HEK293 (cell line): Measurements from ENCODE around the gene CCDC85B.

ENCODE experiments used
- CTCF ChIA-PET: fragments of 350-600 bp; formaldehyde crosslinking; extraction: SDS; loops from one replicate; lab custom pipeline; 2021; ENCODE audit warnings: antibody characterized with exemption; lab: Yijun Ruan, JAX
- POLR2A ChIA-PET: fragments of 300-600 bp; formaldehyde crosslinking; extraction: SDS; loops from one replicate; lab custom pipeline; 2020; ENCODE audit warnings: antibody characterized with exemption, inconsistent platforms; lab: Yijun Ruan, JAX
- H3K27ac ChIP-seq: fragments of 200-500 bp; sonication (Bioruptor generic); 2 replicates; pipeline ENCODE4 v1.5.1; 2014; ENCODE audit warnings: low read depth, low read length, control low read depth, inconsistent platforms; ENCODE audit errors: extremely low read depth
- H3K36me3 ChIP-seq, 2 experiments: fragments of 200-500 bp in 1 of 2; sonication (Bioruptor generic) in 1 of 2; 1 replicate in 1 of 2; 2 replicates in 1 of 2; pipeline ENCODE4 v1.5.1; 2014 to 2017; ENCODE audit warnings: inconsistent platforms in 2 of 2, low read length in 2 of 2; ENCODE audit not compliant: control insufficient read depth in 2 of 2, insufficient read depth in 1 of 2
- H3K4me1 ChIP-seq: fragments of 200-500 bp; sonication (Bioruptor generic); 2 replicates; pipeline ENCODE4 v1.5.1; 2014; ENCODE audit warnings: mild to moderate bottlenecking, low read length, inconsistent platforms; ENCODE audit not compliant: control insufficient read depth, insufficient read depth
- H3K4me3 ChIP-seq: 2 replicates; pipeline ENCODE4 v1.5.1; 2011; ENCODE audit warnings: low read depth, mild to moderate bottlenecking, control low read depth, low read length, moderate library complexity
- H3K9me3 ChIP-seq: fragments of 200-500 bp; sonication (Bioruptor generic); 2 replicates; pipeline ENCODE4 v1.5.1; 2014; ENCODE audit warnings: low read depth, low read length, inconsistent platforms; ENCODE audit not compliant: control insufficient read depth, insufficient read depth
- BCL11A ChIP-seq: fragments of 450-650 bp; formaldehyde crosslinking; IDR thresholded peaks from 2 replicates; pipeline ENCODE4 v1.5.1; 2016; ENCODE audit warnings: low read depth, missing biosample characterization, missing genetic modification characterization
- BCL6B ChIP-seq: fragments of 450-650 bp; formaldehyde crosslinking; IDR thresholded peaks from 2 replicates; pipeline ENCODE4 v1.5.1; 2017; ENCODE audit warnings: missing biosample characterization, missing genetic modification characterization
- GLIS2 ChIP-seq: fragments of 450-650 bp; formaldehyde crosslinking; IDR thresholded peaks from 2 replicates; pipeline ENCODE4 v1.5.1; 2016; ENCODE audit warnings: missing biosample characterization, missing genetic modification characterization
- HOXA7 ChIP-seq: sonication (generic); formaldehyde crosslinking; IDR thresholded peaks from 2 replicates; pipeline ENCODE4 v1.8.1; 2022; ENCODE audit warnings: missing genetic modification reagents, borderline replicate concordance
- IKZF3 ChIP-seq: fragments of 450-650 bp; IDR thresholded peaks from 2 replicates; pipeline ENCODE4 v1.5.0; 2018; ENCODE audit warnings: missing biosample characterization, mild to moderate bottlenecking, missing genetic modification characterization, moderate library complexity
- INSM2 ChIP-seq: fragments of 450-650 bp; formaldehyde crosslinking; IDR thresholded peaks from 2 replicates; pipeline ENCODE4 v1.5.1; 2016; ENCODE audit warnings: missing biosample characterization, missing genetic modification characterization
- KLF10 ChIP-seq: fragments of 450-650 bp; IDR thresholded peaks from 2 replicates; pipeline ENCODE4 v1.5.1; 2018; ENCODE audit warnings: missing biosample characterization, mild to moderate bottlenecking, missing genetic modification characterization
- MEIS1 ChIP-seq: sonication (generic); formaldehyde crosslinking; IDR thresholded peaks from 2 replicates; pipeline ENCODE4 v1.8.1; 2022; ENCODE audit warnings: missing genetic modification reagents, mild to moderate bottlenecking, borderline replicate concordance
- RBAK ChIP-seq: fragments of 450-650 bp; formaldehyde crosslinking; IDR thresholded peaks from 2 replicates; pipeline ENCODE4 v1.5.1; 2016; ENCODE audit warnings: missing biosample characterization, missing genetic modification characterization
- SCRT1 ChIP-seq: fragments of 450-650 bp; formaldehyde crosslinking; IDR thresholded peaks from 2 replicates; pipeline ENCODE4 v1.5.1; 2016; ENCODE audit warnings: missing biosample characterization, missing genetic modification characterization, borderline replicate concordance
- SP7 ChIP-seq: fragments of 450-650 bp; formaldehyde crosslinking; IDR thresholded peaks from 2 replicates; pipeline ENCODE4 v1.5.1; 2016; ENCODE audit warnings: missing biosample characterization, missing genetic modification characterization
- ZBTB17 ChIP-seq: fragments of 450-650 bp; formaldehyde crosslinking; IDR thresholded peaks from 2 replicates; pipeline ENCODE4 v1.5.1; 2016; ENCODE audit warnings: missing biosample characterization, missing genetic modification characterization
- ZBTB20 ChIP-seq: fragments of 450-650 bp; formaldehyde crosslinking; IDR thresholded peaks from 2 replicates; pipeline ENCODE4 v1.5.1; 2016; ENCODE audit warnings: missing biosample characterization, missing genetic modification characterization
- ZBTB7A ChIP-seq: fragments of 450-650 bp; formaldehyde crosslinking; IDR thresholded peaks from 2 replicates; pipeline ENCODE4 v1.5.1; 2016; ENCODE audit warnings: low read depth, missing biosample characterization, missing genetic modification characterization
- ZFHX2 ChIP-seq: fragments of 450-650 bp; formaldehyde crosslinking; conservative IDR thresholded peaks from 2 replicates; pipeline ENCODE4 v1.5.1; 2016; ENCODE audit warnings: missing biosample characterization, missing genetic modification characterization
- ZNF335 ChIP-seq: fragments of 450-650 bp; formaldehyde crosslinking; conservative IDR thresholded peaks from 2 replicates; pipeline ENCODE4 v1.5.1; 2016; ENCODE audit warnings: missing biosample characterization, missing genetic modification characterization
- ZNF366 ChIP-seq: fragments of 450-650 bp; formaldehyde crosslinking; conservative IDR thresholded peaks from 2 replicates; pipeline ENCODE4 v1.5.1; 2016; ENCODE audit warnings: missing biosample characterization, missing genetic modification characterization
- ZNF530 ChIP-seq: fragments of 450-650 bp; formaldehyde crosslinking; IDR thresholded peaks from 2 replicates; pipeline ENCODE4 v1.5.1; 2016; ENCODE audit warnings: low read depth, missing biosample characterization, missing genetic modification characterization
- ZNF600 ChIP-seq: fragments of 450-650 bp; formaldehyde crosslinking; IDR thresholded peaks from 2 replicates; pipeline ENCODE4 v1.5.1; 2016; ENCODE audit warnings: missing biosample characterization, missing genetic modification characterization
- ZNF623 ChIP-seq: fragments of 450-650 bp; formaldehyde crosslinking; IDR thresholded peaks from 2 replicates; pipeline ENCODE4 v1.5.1; 2016; ENCODE audit warnings: missing biosample characterization, missing genetic modification characterization
- ZNF639 ChIP-seq: fragments of 450-650 bp; formaldehyde crosslinking; IDR thresholded peaks from 2 replicates; pipeline ENCODE4 v1.5.1; 2016; ENCODE audit warnings: missing biosample characterization, missing genetic modification characterization
- ZNF654 ChIP-seq: fragments of 450-650 bp; formaldehyde crosslinking; IDR thresholded peaks from 2 replicates; pipeline ENCODE4 v1.5.1; 2016; ENCODE audit warnings: low read depth, missing biosample characterization, missing genetic modification characterization
- ZNF664 ChIP-seq: fragments of 450-650 bp; formaldehyde crosslinking; IDR thresholded peaks from 2 replicates; pipeline ENCODE4 v1.5.1; 2016; ENCODE audit warnings: missing biosample characterization, missing genetic modification characterization
- ZNF776 ChIP-seq: fragments of 450-650 bp; formaldehyde crosslinking; IDR thresholded peaks from 2 replicates; pipeline ENCODE4 v1.5.0; 2017; ENCODE audit warnings: missing biosample characterization, missing genetic modification characterization, borderline replicate concordance
- ZNF792 ChIP-seq: fragments of 450-650 bp; formaldehyde crosslinking; IDR thresholded peaks from 2 replicates; pipeline ENCODE4 v1.5.1; 2016; ENCODE audit warnings: missing biosample characterization, missing genetic modification characterization
- ZNF830 ChIP-seq: fragments of 450-650 bp; IDR thresholded peaks from 2 replicates; pipeline ENCODE4 v1.5.0; 2018; ENCODE audit warnings: missing biosample characterization, missing genetic modification characterization, low read depth, mild to moderate bottlenecking, moderate library complexity
- ZNF843 ChIP-seq: fragments of 450-650 bp; formaldehyde crosslinking; IDR thresholded peaks from 2 replicates; pipeline ENCODE4 v1.5.1; 2016; ENCODE audit warnings: missing biosample characterization, missing genetic modification characterization
- ZXDB ChIP-seq: fragments of 450-650 bp; formaldehyde crosslinking; IDR thresholded peaks from 2 replicates; pipeline ENCODE4 v1.5.1; 2016; ENCODE audit warnings: missing biosample characterization, missing genetic modification characterization
- TF ChIP-seq, protein P1 (sequence below): fragments of 450-650 bp; IDR thresholded peaks from 2 replicates; pipeline ENCODE4 v1.5.1; 2018; ENCODE audit warnings: missing biosample characterization, missing genetic modification characterization

Gene CCDC85B

GRCh38 chr11:65911682-65912568, 21.5 kb downstream of the CCDC85B start (continued):
- peak; percentile 31 for TF ChIP-seq ZNF335 (tag by site-specific recombination)
- TF ChIP-seq RBAK (tag by site-specific recombination), result no peak
- TF ChIP-seq ZNF843, result no peak
- TF ChIP-seq ZNF654 (tag by site-specific recombination), result peak; percentile 50
- TF ChIP-seq ZBTB20 (tag by site-specific recombination), result peak; percentile 13; the same call in 1 of the 2 replicates
- TF ChIP-seq ZNF830 (tag by site-specific recombination), result no peak
- TF ChIP-seq BCL11A (tag by site-specific recombination), result no peak
- TF ChIP-seq SP7 (tag by site-specific recombination), result no peak
- TF ChIP-seq ZNF776, result no peak
- TF ChIP-seq ZBTB7A (tag by site-specific recombination), result no peak
- 0 out of 2 replicates have a peak, but pooled peaks have one; percentile 42 for TF ChIP-seq ZXDB (tag by site-specific recombination)
- no peak for TF ChIP-seq BCL6B (tag by site-specific recombination)
- TF ChIP-seq GLIS2 (tag by site-specific recombination), result 0 out of 2 replicates have a peak, but pooled peaks have one; percentile 27
- TF ChIP-seq, protein P1, sequence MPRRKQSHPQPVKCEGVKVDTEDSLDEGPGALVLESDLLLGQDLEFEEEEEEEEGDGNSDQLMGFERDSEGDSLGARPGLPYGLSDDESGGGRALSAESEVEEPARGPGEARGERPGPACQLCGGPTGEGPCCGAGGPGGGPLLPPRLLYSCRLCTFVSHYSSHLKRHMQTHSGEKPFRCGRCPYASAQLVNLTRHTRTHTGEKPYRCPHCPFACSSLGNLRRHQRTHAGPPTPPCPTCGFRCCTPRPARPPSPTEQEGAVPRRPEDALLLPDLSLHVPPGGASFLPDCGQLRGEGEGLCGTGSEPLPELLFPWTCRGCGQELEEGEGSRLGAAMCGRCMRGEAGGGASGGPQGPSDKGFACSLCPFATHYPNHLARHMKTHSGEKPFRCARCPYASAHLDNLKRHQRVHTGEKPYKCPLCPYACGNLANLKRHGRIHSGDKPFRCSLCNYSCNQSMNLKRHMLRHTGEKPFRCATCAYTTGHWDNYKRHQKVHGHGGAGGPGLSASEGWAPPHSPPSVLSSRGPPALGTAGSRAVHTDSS (tag by site-specific recombination), result no peak
- peak; percentile 64 for TF ChIP-seq IKZF3 (tag by site-specific recombination)
- TF ChIP-seq ZBTB17, result peak; percentile 71
- TF ChIP-seq ZNF366 (tag by site-specific recombination), result peak; percentile 59

DNA sequence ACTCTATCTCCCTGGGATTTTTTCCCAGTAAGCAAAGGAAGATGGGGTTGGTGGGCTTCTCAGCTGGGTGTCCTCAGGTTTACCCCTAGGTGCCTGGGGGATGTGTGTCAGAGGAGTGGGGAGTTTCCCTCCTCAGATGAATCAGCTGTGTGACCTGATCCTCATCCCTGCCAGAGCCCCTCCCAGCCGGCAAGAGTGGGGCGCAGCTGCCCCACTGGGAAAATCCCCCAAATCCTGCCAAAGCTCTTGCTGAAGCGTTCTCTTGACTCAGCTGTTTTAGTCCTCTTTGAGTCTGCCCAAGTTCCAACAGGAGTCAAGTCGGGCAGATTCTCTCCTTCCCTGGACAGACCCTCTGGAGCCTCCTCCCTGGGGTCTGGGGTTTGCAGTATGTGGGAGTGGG, 22.4 kb downstream of the CCDC85B start:
- Histone ChIP-seq H3K9me3 (no peaks in the 10 kb centered on the region), H3K27ac (no peak overlapping the region), H3K36me3 (no peaks in the 10 kb centered on the region), H3K4me1 (no peaks in the 10 kb centered on the region; the same call in 1 of the 2 replicates), H3K4me3 (no peak overlapping the region)
- CTCF ChIA-PET, result interaction anchor here (0.6 to 11.8 kb wide), 4 partner anchors 11 to 344 kb away, joined by 3 to 189 read pairs (median 6); partner anchors contain the start of genes CCDC85B and FIBP
- POLR2A ChIA-PET, result interaction anchor here (2.0 to 2.2 kb wide), 2 partner anchors 22 to 24 kb away, joined by 14 to 16 read pairs; partner anchors contain the start of genes CCDC85B and FIBP
- TF ChIP-seq ZNF530 (tag by site-specific recombination), result no peak
- no peak for TF ChIP-seq BCL6B (tag by site-specific recombination)
- TF ChIP-seq SP7 (tag by site-specific recombination), result no peak
- TF ChIP-seq ZNF664 (tag by site-specific recombination), result no peak
- no peak for TF ChIP-seq HOXA7 (CRISPR knock-in tag)
- no peak for TF ChIP-seq SCRT1
- no peak for TF ChIP-seq ZFHX2 (tag by site-specific recombination)
- TF ChIP-seq ZBTB7A (tag by site-specific recombination), result no peak
- no peak for TF ChIP-seq ZNF623 (tag by site-specific recombination)
- TF ChIP-seq INSM2 (tag by site-specific recombination), result no peak
- TF ChIP-seq ZNF366 (tag by site-specific recombination), result no peak
- TF ChIP-seq ZNF600 (tag by site-specific recombination), result no peak
- no peak for TF ChIP-seq KLF10 (tag by site-specific recombination)
- TF ChIP-seq MEIS1, result no peak
- TF ChIP-seq ZNF639 (tag by site-specific recombination), result no peak
- TF ChIP-seq ZNF792, result no peak
